Measurements from ENCODE around the gene TECTB.

GRCh38 chr10:112287844-112288243, 4.6 kb downstream of the TECTB start:
- TF ChIP-seq POLR2AphosphoS5 (IDR thresholded peaks at IDR 0.05; ENCODE audit: low read depth, low read length), result no peak
- no peak for TF ChIP-seq TAF1 (IDR thresholded peaks at IDR 0.05; ENCODE audit: borderline replicate concordance, low read depth, low read length)
- no peak for TF ChIP-seq POLR2A (IDR thresholded peaks at IDR 0.05; ENCODE audit: low read depth, low read length)

Data from GM12892 (cell line).